H1 (cell line): ENCODE data around the gene MYO9B. TPM values are rescaled to one million over a fixed set of nuclear protein-coding genes. Genes with fewer than 3 reads are reported as not detected.
A peak's percentile ranks its signal among the peaks of the same experiment; 100 is the strongest.

Source experiments
- CTCF ChIA-PET: fragments of 300-600 bp; sonication (Branson Sonifier 250); formaldehyde crosslinking; loops from one replicate; lab custom pipeline; 2021; ENCODE audit not compliant: partially characterized antibody; lab: Charles Lee
- POLR2A ChIA-PET: fragments of 300-600 bp; sonication (Branson Sonifier 250); formaldehyde crosslinking; loops from one replicate; lab custom pipeline; 2021; ENCODE audit warnings: inconsistent platforms; ENCODE audit not compliant: partially characterized antibody; lab: Charles Lee
- DNase-seq, 2 experiments: peaks; one replicate each; pipeline versions ENCODE4 v3.0.0 to v3.0.0-alpha.2; 2010 to 2022; ENCODE audit warnings: low spot score in 2 of 2, low read depth in 1 of 2, mixed read lengths in 1 of 2
- FAIRE-seq: peaks from 2 replicates; lab custom pipeline; 2011; peaks lifted over from hg19 to GRCh38; lab: Jason Lieb, UNC
- H2AFZ ChIP-seq: 2 replicates; pipeline ENCODE4 v1.8.1; 2012; ENCODE audit warnings: low read length, inconsistent platforms
- H2AK5ac ChIP-seq: 2 replicates; pipeline ENCODE4 v1.6.1; 2013; ENCODE audit warnings: low read depth, low read length
- H2BK120ac ChIP-seq: replicated peaks from 2 replicates; pipeline ENCODE3; 2013; ENCODE audit warnings: low read depth, low read length, inconsistent platforms
- H2BK12ac ChIP-seq: 2 replicates; pipeline ENCODE4 v1.6.1; 2013; ENCODE audit warnings: low read depth, low read length
- H2BK15ac ChIP-seq: 2 replicates; pipeline ENCODE4 v1.6.1; 2013; ENCODE audit warnings: low read length
- H2BK20ac ChIP-seq: 2 replicates; pipeline ENCODE4 v1.6.1; 2013; ENCODE audit warnings: low read length
- H2BK5ac ChIP-seq: 2 replicates; pipeline ENCODE4 v1.6.1; 2013; ENCODE audit warnings: low read depth, low read length
- H3K14ac ChIP-seq: 2 replicates; pipeline ENCODE4 v1.6.1; 2013; ENCODE audit warnings: inconsistent platforms; ENCODE audit not compliant: insufficient read length
- H3K18ac ChIP-seq: 2 replicates; pipeline ENCODE4 v1.6.1; 2013; ENCODE audit warnings: low read length; ENCODE audit errors: extremely low read depth
- H3K23ac ChIP-seq: 2 replicates; pipeline ENCODE4 v1.6.1; 2013; ENCODE audit warnings: inconsistent platforms; ENCODE audit not compliant: insufficient read length
- H3K23me2 ChIP-seq: 2 replicates; pipeline ENCODE4 v1.6.1; 2013; ENCODE audit warnings: low read depth, low read length
- H3K27ac ChIP-seq: 2 replicates; pipeline ENCODE4 v1.6.1; 2011; ENCODE audit warnings: low read depth, low read length, inconsistent platforms
- H3K27me3 ChIP-seq, 4 experiments: replicated peaks in 1 of 4; 1 replicate in 1 of 4; 2 replicates in 3 of 4; pipeline versions ENCODE4 v1.6.1 to v1.8.1; 2011 to 2013; ENCODE audit warnings: low read length in 3 of 4, mild to moderate bottlenecking in 3 of 4, inconsistent platforms in 2 of 4, mixed read lengths in 2 of 4, moderate library complexity in 1 of 4; ENCODE audit not compliant: control insufficient read depth in 3 of 4, insufficient read depth in 3 of 4; ENCODE audit errors: extremely low read depth in 1 of 4
- H3K36me3 ChIP-seq, 4 experiments: 2 replicates each; pipeline versions ENCODE4 v1.6.1 to v1.8.1; 2011 to 2013; ENCODE audit warnings: mild to moderate bottlenecking in 4 of 4, low read length in 3 of 4, moderate library complexity in 2 of 4, control low read depth in 1 of 4, inconsistent platforms in 1 of 4; ENCODE audit not compliant: insufficient read depth in 4 of 4, control insufficient read depth in 2 of 4
- H3K4ac ChIP-seq: replicated peaks from 2 replicates; pipeline ENCODE3; 2013; ENCODE audit warnings: low read length, low read depth, mixed read lengths, inconsistent platforms; ENCODE audit not compliant: insufficient read length
- H3K4me1 ChIP-seq, 4 experiments: replicated peaks in 1 of 4; 1 replicate in 1 of 4; 2 replicates in 3 of 4; pipeline versions ENCODE4 v1.6.1 to v1.8.1; 2011 to 2013; ENCODE audit warnings: low read length in 3 of 4, inconsistent platforms in 2 of 4, mixed read lengths in 1 of 4; ENCODE audit not compliant: insufficient read depth in 4 of 4, control insufficient read depth in 3 of 4
- H3K4me2 ChIP-seq, 2 experiments: 2 replicates each; pipeline versions ENCODE4 v1.6.1 to v1.8.1; 2011 to 2013; ENCODE audit warnings: low read depth in 2 of 2, low read length in 2 of 2, control low read depth in 1 of 2, inconsistent platforms in 1 of 2, mild to moderate bottlenecking in 1 of 2; ENCODE audit not compliant: insufficient read depth in 1 of 2
- H3K4me3 ChIP-seq, 4 experiments: fragments of 200-600, 300-600 bp in 1 of 4; sonication (generic), shearing (Covaris generic), sonication (Bioruptor Twin) in 1 of 4; 2 replicates each; pipeline versions ENCODE4 v1.5.1 to v1.8.1; 2011 to 2016; ENCODE audit warnings: low read length in 4 of 4, low read depth in 3 of 4, control low read depth in 2 of 4, inconsistent platforms in 2 of 4, mild to moderate bottlenecking in 2 of 4, mixed read lengths in 1 of 4, moderate library complexity in 1 of 4; ENCODE audit not compliant: insufficient read depth in 2 of 4; ENCODE audit errors: extremely low read depth in 1 of 4
- H3K56ac ChIP-seq: replicated peaks from 2 replicates; pipeline ENCODE3; 2013; ENCODE audit warnings: low read depth, mild to moderate bottlenecking, mixed read lengths, low read length, inconsistent platforms; ENCODE audit not compliant: insufficient read length
- H3K79me1 ChIP-seq: 2 replicates; pipeline ENCODE4 v1.6.1; 2013; ENCODE audit warnings: low read depth, low read length, control low read depth
- H3K79me2 ChIP-seq, 2 experiments: 2 replicates each; pipeline versions ENCODE4 v1.6.1 to v1.8.1; 2012 to 2013; ENCODE audit warnings: low read length in 2 of 2, mild to moderate bottlenecking in 2 of 2, inconsistent platforms in 1 of 2; ENCODE audit not compliant: insufficient read depth in 2 of 2, control insufficient read depth in 1 of 2
- H3K9ac ChIP-seq, 4 experiments: replicated peaks in 1 of 4; 1 replicate in 1 of 4; 2 replicates in 3 of 4; pipeline versions ENCODE4 v1.6.1 to v1.8.1; 2011 to 2013; ENCODE audit warnings: low read depth in 3 of 4, low read length in 3 of 4, control low read depth in 2 of 4, mild to moderate bottlenecking in 2 of 4, moderate library complexity in 2 of 4, inconsistent platforms in 1 of 4; ENCODE audit errors: extremely low read depth in 1 of 4
- H3K9me3 ChIP-seq, 2 experiments: 2 replicates each; pipeline versions ENCODE4 v1.6.1 to v1.8.1; 2012 to 2013; ENCODE audit warnings: mild to moderate bottlenecking in 2 of 2, moderate library complexity in 2 of 2, control low read depth in 1 of 2, inconsistent platforms in 1 of 2, low read depth in 1 of 2, low read length in 1 of 2, mixed read lengths in 1 of 2; ENCODE audit not compliant: insufficient read depth in 2 of 2
- H4K20me1 ChIP-seq, 2 experiments: replicated peaks in 1 of 2; 2 replicates each; pipeline versions ENCODE3 to v1.8.1; 2011 to 2013; ENCODE audit warnings: inconsistent platforms in 2 of 2, low read length in 2 of 2, mild to moderate bottlenecking in 1 of 2; ENCODE audit not compliant: insufficient read depth in 2 of 2, control insufficient read depth in 1 of 2
- H4K5ac ChIP-seq: 2 replicates; pipeline ENCODE4 v1.6.1; 2013; ENCODE audit warnings: low read length, low read depth, mixed read lengths, inconsistent platforms; ENCODE audit not compliant: insufficient read length
- H4K8ac ChIP-seq: 2 replicates; pipeline ENCODE4 v1.8.0; 2013; ENCODE audit warnings: mild to moderate bottlenecking, moderate library complexity, low read length, inconsistent platforms; ENCODE audit not compliant: insufficient read depth; ENCODE audit errors: extremely low read depth
- H4K91ac ChIP-seq: replicated peaks from 2 replicates; pipeline ENCODE3; 2013; ENCODE audit warnings: low read length, mixed read lengths, inconsistent platforms; ENCODE audit not compliant: insufficient read length
- CBX8 ChIP-seq: fragments of 300-800, 300-1000 bp; sonication (generic); IDR thresholded peaks from 2 replicates; pipeline ENCODE4 v1.7.1; 2016; ENCODE audit warnings: low read depth, low read length, borderline replicate concordance
- EGR1 ChIP-seq: IDR thresholded peaks from 2 replicates; pipeline ENCODE4 v1.6.1; 2011; ENCODE audit warnings: low read depth, low read length, borderline replicate concordance
- HDAC6 ChIP-seq: IDR thresholded peaks from one replicate; pipeline ENCODE4 v1.7.1; 2012; ENCODE audit warnings: low read depth, mild to moderate bottlenecking, inconsistent platforms, low read length, moderate library complexity
- MAFK ChIP-seq: IDR thresholded peaks from 2 replicates; pipeline ENCODE4 v1.6.1; 2012; ENCODE audit warnings: low read depth, mild to moderate bottlenecking, improper control_type of control experiment, low read length
- RAD21 ChIP-seq, 2 experiments: IDR thresholded peaks in 1 of 2; conservative IDR thresholded peaks in 1 of 2; 2 replicates each; pipeline ENCODE4 v1.6.1; 2011; ENCODE audit warnings: low read depth in 2 of 2, low read length in 2 of 2, improper control_type of control experiment in 1 of 2, inconsistent platforms in 1 of 2, mild to moderate bottlenecking in 1 of 2, moderate library complexity in 1 of 2
- RXRA ChIP-seq: IDR thresholded peaks from 2 replicates; pipeline ENCODE4 v1.6.1; 2011; ENCODE audit warnings: low read depth, mild to moderate bottlenecking, low read length, moderate library complexity; ENCODE audit not compliant: insufficient read depth
- TAF7 ChIP-seq: optimal IDR thresholded peaks from 2 replicates; pipeline ENCODE3; 2011; ENCODE audit warnings: low read depth, mild to moderate bottlenecking, inconsistent platforms, low read length, moderate library complexity, borderline replicate concordance
- USF2 ChIP-seq: IDR thresholded peaks from 2 replicates; pipeline ENCODE4 v1.6.1; 2011; ENCODE audit warnings: low read length, improper control_type of control experiment
- WGBS, 2 experiments: shearing (Covaris generic) in 1 of 2; methylation state at CpG; one replicate each; pipeline versions ENCODE4 v1.1.6 to v1.1.7; 2013 to 2015; ENCODE audit warnings: low lambda C conversion rate in 2 of 2, mixed read lengths in 2 of 2, inconsistent platforms in 1 of 2, low coverage in 1 of 2, missing lambda C conversion rate in 1 of 2; ENCODE audit not compliant: insufficient replicate concordance in 2 of 2, insufficient coverage in 1 of 2, insufficient read length in 1 of 2; ENCODE audit errors: extremely low coverage in 1 of 2, missing lambda C conversion rate in 1 of 2; 5-methylcytosine and 5-hydroxymethylcytosine counted together
- polyA plus RNA-seq, 7 experiments: library from polyadenylated mRNA; depleted of rRNA in 3 of 7; stranded (reverse) in 5 of 7; unstranded in 2 of 7; fragments of >200 nt in 5 of 7; fragments of 200-250 nt in 2 of 7; gene quantifications; 1 replicate in 5 of 7; 2 replicates in 1 of 7; 4 replicates in 1 of 7; pipeline versions ENCODE4 v1.2.1 to v1.2.3, GENCODE V29; 2011 to 2013; ENCODE audit warnings: missing spikeins in 2 of 7, mixed read lengths in 2 of 7
- total RNA-seq: library from RNA; stranded (reverse); fragmentation: NEBNext Ultra II Directional; extraction: Animal tissue kit (Norgen Biotek cat#: 25700); gene quantifications from 2 replicates; pipeline ENCODE4 v1.2.1, GENCODE V29; 2021

Gene MYO9B
- total and polyA plus RNA-seq, 2 of the 8 experiments (the other 6 are each of a cell fraction or from before 2014, with no cell fraction given): 27.6 to 77.1 TPM

- Histone ChIP-seq H4K91ac (no peak overlapping the region), H3K18ac (no peak overlapping the region), H3K27ac (peak overlapping the region; percentile 43; the same call in 1 of the 2 replicates), H2AFZ (no peak overlapping the region), H3K4me2 (peak overlapping the region; percentile 4 to 50; a peak in 2 of 4 replicates), H2BK20ac (no peak overlapping the region), H4K5ac (no peak overlapping the region), H3K14ac (no peak overlapping the region), H3K79me1 (no peaks in the 10 kb centered on the region), H2BK12ac (peak overlapping the region; percentile 40), H3K36me3 (peaks cover 9 to 36% (median 30%) of the 10 kb centered on the region in 4 experiments), H2BK120ac (no peak overlapping the region), H3K79me2 (no peaks in the 10 kb centered on the region), H4K8ac (peak overlapping the region; percentile 72; the same call in 1 of the 2 replicates), H2AK5ac (0 out of 2 replicates have a peak overlapping the region, but pooled peaks have one; percentile 24), H3K23ac (no peak overlapping the region), H3K23me2 (no peaks in the 10 kb centered on the region; the same call in 1 of the 2 replicates), H3K4me3 (peak overlapping the region in 1 of 4 experiments; percentile 26; a peak in 1 of 8 replicates), H3K4ac (no peak overlapping the region), H3K9me3 (peaks cover 0 to 4% of the 10 kb centered on the region in 2 experiments; a peak in 2 of 4 replicates), H2BK15ac (no peak overlapping the region), H4K20me1 (peaks cover 2% of the 10 kb centered on the region in 2 experiments), H3K27me3 (no peaks in the 10 kb centered on the region), H3K4me1 (peaks cover 0 to 11% (median 7%) of the 10 kb centered on the region in 4 experiments; a peak in 6 of 7 replicates), H3K56ac (no peak overlapping the region), H2BK5ac (no peak overlapping the region), H3K9ac (no peak overlapping the region)
- POLR2A ChIA-PET: interaction anchor here (0.6 to 1.8 kb wide), 6 partner anchors 31 to 90 kb away, joined by 3 to 6 read pairs (median 4); no protein-coding TSS in a partner anchor
- peak; percentile 64 to 78 for DNase-seq
- CTCF ChIA-PET: interaction anchor here (0.6 to 1.9 kb wide), 8 partner anchors 15 to 619 kb away, joined by 3 to 6 read pairs (median 3); no protein-coding TSS in a partner anchor
- 41% methylated on average over 9 of the region's 9 CpGs; no CpG with 5 or more reads in 1 of the 2 experiments for WGBS, 2 experiments
- peak; percentile 95 for FAIRE-seq
- TF ChIP-seq CBX8: no peak
- no peak for TF ChIP-seq HDAC6
- TF ChIP-seq RXRA: 0 out of 2 replicates have a peak, but pooled peaks have one; percentile 45
- no peak; a peak in 1 of 4 replicates for TF ChIP-seq RAD21 (IDR thresholded peaks at IDR 0.05 in 1 of 2, conservative IDR thresholded peaks at IDR 0.05 in 1 of 2; ENCODE audit: low read depth in 2 of 2, low read length in 2 of 2)
- TF ChIP-seq TAF7: peak; percentile 29
- TF ChIP-seq USF2: peak; percentile 76
- no peak for TF ChIP-seq MAFK
- TF ChIP-seq EGR1: no peak
Observed at GRCh38 chr19:17159466-17160393, 84.2 kb downstream of the MYO9B start.
